HG03354 (cell line): ENCODE results near the gene RFC1.

Experiments
- ATAC-seq: cut with Tn5 transposase; IDR thresholded peaks from one replicate; pipeline ENCODE4 v1.9.1; 2021; ENCODE audit warnings: mild to moderate bottlenecking; ENCODE audit not compliant: unreplicated experiment, poor library complexity, severe bottlenecking

Gene RFC1

DNA sequence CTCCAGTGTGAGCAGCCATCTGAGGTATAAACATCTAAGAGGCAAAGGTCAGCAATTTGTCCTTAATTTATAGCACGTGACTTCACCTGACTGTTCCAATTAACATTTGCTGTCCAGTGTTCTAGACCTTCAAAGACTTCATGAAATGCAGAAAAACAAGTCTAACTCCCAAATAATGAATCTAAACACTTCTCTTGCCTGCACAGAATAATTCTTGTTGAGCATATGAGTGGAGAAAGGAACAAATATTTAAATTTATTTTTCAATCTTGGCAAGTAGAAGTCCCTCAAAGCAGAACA is 12.0 kb downstream of the RFC1 start:
- ATAC-seq: no peak

DNA sequence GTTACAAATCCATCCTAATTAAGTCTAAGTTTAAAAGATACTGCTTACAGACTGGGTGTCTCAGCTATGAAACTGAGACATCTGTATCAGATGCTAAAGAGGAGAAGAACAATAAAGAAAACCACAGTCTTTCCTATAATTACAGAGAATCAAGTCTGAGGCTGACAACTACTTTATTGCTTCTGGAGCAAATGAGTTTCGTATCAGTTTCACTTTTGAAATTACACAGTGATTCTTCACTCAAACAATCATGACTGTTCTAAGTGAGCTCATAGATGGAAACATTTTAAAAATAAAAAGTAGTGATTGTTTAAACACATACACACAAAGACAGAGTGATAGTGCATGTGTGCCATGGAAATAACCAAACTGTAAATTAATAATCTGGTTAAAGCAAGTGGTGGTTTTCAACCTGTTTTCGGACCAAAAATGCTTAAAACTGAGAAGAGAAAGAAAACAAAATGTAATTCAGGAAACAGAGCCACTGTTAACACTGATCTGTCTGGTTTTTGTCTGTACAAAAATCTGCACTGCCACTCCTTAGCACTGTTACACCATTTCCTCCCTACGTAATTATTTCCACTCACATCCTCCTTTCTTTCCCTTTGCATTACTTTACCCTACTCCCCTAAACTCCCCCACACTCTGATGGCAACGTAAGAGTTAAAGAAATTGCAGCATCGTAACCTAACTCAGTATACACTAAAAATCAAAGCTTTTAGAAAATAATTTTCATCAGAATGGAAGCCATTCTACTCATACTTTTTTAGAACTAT is 12.5 kb downstream of the RFC1 start:
- ATAC-seq: peak; percentile 86

DNA sequence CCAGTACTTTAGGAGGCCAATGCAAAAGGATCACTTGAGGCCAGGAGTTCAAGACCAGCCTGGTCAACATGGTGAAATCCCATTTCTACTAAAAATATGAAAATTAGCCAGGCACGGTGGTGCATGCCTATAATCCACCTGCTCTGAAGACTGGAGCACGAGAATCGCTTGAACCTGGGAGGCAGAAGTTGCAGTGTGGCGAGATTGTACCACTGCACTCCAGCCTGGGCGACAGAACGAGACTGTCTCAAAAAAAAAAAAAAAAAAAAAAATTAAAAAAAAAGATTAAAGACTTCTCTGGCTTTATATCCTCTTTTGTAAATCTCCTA is 13.0 kb downstream of the RFC1 start:
- ATAC-seq: peak; percentile 34

DNA sequence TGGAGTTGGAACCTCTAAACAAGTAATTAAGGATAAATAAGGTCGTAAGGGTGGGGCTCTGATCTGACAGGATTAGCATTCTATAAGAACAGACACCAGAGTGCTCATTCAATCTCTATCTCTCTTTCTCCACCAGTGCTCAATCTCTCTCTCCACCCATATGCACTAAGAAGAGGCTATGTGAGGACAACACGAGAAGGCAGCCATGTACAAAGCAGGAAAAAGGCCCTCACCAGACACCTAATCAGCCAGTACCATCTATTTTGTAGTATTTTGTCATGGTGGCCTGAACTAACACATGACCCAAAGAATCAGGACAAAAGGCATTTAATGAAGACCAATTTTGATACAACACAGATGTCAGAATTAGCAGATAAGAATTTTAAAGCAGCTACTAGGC is 16.8 kb downstream of the RFC1 start:
- ATAC-seq: no peak

DNA sequence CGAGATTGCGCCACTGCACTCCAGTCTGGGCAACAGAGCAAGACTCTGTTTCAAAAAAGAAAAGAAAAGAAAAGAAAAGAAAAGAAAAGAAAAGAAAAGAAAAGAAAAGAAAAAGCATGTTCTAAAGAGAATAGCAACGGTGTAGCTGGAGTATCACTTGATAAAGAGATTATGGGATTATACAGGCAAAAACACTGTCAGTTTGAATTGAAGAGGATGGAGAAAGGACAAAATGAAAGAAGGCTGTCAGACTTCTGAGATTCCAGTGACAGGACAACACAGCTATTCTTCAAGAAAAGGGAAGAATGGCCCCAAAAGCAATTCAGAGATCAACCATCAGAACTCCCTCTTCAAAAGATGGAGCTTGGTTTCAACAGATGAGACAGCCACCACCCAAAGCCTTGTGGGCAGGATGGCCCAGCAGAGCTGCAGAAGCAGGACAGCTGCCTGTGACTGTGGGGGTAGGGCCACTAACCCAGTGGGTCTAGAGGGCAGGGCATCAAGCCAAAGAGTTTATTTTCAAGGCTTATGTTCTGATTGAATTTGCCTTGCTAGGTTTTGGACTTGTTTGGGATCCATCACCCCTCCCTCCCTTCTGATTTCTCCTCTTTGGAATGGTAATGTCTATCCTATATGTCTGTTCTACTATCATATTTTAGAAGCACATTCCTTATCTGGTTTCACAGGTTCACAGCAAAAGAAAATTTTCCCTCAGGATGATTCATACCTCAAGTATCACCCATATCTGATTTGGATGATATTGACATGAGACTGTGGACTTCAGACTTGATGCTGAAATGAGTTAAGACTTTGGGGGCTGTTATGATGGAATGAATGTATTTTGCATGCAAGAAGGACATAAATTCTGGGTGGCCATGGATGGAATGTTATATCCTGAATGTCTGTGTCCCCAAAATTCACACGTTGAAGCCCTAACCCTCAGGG is 17.5 kb downstream of the RFC1 start:
- ATAC-seq: no peak

DNA sequence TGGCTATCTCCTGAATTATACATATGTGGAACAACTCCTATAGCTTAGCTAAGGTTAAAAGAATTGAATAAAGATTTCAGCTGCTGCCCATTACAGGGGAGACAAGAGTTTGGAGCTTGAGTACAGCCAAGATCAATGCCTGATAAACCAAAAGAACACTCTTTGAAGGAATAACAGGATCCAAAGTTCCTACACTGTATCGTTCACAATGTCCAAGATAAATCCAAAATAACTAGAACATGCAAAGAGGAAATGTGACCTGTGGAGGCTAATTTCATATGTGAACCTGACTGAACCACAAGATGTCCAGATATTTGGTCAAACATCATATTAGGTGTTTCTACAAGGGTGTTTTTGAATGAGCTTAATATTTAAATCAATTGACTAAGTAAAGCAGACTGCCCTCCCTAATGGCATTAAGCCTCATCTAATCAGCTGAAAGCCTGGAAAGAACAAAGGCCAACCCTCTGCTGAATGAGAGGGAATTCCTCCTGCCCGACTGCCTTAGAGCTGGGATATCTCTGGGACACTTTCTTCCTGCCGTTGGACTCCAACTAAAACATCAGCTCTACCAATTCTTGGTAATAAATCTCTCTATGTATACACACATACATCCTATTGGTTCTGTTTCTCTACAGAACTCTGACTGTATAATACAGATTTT is 19.2 kb downstream of the RFC1 start:
- ATAC-seq: no peak

DNA sequence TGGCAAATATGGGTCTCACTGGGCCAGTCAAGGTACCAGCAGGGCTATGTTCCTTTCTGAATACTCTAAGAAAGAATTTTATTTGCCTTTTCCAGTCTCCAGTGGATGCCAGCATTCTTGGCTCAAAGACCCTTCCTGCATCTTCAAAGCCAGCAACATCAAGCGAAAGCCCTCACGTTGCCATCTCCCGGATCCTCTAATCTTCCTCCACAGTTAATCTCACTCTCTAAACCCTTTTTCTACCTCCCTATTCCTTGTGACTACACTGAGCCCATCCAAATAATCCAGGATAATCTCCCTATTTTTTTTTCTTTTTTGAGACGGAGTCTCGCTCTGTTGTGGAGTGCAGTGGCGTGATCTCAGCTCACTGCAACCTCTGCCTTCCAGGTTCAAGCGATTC is 23.4 kb downstream of the RFC1 start:
- ATAC-seq: no peak

DNA sequence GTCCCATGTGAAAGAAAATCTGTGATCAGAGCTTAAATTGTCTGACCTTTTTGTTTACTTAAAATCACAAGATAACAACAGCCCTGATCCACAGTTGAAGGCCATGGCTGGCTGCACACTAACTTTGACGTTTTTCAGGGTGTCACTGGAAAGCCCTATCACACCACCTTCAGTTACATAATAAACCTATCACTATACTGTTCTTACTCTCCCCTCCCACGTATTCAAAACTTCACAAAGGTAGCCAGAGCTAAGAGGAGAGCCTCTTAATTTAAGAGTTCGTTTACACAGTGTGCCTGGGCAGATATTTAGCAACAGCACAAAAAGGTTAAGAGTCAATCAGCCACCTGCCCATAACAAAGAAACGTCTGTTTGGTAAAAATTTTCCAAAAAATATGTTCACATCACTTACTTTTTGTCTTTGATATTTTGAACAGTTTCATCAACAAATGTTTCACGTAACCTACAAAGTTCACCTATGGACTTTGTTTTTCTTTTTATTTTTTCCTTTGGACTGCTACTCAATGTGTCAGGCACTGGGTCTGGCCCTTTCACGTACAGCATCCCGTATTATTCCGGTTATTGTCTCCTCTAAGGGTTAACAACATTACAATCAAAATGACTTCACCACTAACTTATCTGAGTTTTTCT is 25.0 kb downstream of the RFC1 start:
- no peak for ATAC-seq

DNA sequence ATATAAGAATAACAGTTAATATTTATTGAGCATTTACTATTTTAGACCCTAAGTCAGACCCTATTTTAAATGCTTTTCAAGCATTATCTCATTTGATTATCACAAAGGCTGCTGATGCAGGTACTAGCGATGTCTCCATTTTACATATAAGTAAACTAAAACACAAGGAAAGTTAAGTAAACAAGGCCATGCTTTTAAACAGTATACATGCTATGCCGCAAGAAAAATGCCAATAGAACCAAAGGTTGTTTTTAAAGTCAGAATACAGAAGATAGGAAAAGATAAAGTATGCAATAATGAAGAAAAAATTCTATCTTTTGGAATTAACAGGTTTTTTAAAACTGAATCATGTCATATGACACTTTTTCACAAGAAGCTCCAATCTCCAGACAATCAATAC is 26.2 kb downstream of the RFC1 start:
- ATAC-seq: no peak

DNA sequence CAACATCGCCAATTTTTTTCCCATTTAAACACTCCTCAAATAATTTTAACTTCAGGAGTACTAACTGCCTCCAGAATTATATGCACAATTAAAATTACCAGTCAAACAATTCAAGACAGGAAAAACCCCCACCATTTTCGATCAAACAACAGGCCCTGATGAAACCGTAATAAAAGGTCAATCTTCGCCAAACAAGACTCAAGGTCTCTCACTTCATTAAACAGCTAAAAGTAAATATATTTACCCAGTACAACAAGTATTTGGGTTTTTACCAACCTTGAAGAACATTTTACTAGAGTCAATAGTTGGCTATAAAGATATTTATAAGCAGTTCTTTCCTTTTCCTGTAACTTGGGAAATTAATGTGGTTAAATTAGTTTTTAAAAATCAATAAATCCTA is 28.3 kb downstream of the RFC1 start:
- no peak for ATAC-seq

DNA sequence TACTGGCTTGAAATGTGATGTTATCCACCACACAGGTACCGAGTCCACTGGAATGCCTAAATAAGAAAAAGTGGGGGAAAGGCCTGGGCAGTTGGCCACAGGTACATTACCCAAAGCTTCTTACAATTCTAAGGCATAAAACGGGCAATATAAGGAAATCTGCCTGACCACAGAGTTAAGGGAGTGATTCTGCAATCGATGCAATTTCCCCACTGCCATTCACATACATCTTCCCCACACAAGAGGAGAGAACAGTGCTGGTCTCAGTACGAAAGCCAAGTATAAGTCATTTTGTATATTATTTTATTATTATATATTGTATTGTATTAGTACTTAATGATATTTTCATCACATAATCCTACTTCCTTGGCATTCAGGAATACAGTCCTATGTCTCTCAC is 30.6 kb downstream of the RFC1 start:
- no peak for ATAC-seq

DNA sequence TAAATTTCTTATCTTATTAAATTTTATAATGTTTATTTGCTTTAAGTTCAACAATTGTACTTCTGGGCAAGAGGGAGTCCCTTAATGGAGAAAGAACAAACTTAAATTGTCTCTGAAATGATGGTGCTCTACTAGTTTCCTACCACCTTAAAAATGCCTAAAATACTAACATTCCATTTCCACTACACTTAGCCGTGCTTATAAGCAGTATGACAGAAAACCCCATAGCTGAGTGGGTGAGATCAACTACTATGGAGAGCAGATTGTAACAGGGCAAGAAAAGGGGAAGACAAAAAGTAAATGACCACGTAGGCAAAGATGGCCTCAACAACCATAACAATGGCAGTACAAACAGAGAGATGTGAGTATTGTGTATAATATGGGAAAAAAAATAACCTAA is 35.0 kb downstream of the RFC1 start:
- no peak for ATAC-seq

DNA sequence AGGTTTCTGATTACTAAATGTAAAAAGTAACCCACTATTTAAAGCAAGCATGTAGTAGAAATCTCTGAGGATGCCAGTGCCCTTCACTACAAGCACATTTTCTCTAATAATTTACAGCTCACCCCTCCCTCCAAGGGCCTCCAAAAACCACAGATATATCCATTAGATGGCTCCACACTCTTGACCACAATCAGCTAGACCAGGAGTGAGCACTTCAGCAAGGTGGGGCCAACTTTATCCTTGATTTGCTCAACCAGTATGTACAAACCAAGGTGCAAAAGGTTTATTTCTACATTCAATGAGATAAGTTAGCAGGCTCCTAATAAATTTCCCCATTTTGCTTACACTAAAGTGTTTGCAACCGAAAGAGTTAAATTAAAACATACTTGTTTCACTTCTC is 35.8 kb downstream of the RFC1 start:
- ATAC-seq: no peak

DNA sequence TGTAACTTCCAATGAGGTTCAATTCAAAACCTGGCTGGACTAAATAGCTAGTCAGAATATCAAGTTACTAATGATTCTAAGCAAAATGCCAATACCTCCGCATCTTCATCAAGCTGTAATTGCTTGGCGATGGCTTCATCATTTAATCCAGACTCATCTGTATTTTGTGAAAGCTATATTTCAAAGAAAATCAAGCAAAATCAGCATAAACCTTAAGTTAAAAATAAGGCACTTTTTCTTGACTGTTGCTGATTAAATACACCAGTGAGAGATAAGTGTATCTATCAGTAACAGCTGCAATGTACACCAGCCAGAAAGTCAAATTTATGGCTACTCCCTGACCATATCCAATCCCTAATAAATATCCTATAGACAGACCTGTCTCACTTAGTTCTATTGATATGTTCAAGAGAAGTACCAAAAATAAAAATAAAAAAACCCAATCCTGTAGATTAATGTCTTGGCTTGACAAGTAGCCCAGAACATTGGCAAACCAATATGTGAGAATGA is 39.6 kb downstream of the RFC1 start:
- ATAC-seq: no peak

DNA sequence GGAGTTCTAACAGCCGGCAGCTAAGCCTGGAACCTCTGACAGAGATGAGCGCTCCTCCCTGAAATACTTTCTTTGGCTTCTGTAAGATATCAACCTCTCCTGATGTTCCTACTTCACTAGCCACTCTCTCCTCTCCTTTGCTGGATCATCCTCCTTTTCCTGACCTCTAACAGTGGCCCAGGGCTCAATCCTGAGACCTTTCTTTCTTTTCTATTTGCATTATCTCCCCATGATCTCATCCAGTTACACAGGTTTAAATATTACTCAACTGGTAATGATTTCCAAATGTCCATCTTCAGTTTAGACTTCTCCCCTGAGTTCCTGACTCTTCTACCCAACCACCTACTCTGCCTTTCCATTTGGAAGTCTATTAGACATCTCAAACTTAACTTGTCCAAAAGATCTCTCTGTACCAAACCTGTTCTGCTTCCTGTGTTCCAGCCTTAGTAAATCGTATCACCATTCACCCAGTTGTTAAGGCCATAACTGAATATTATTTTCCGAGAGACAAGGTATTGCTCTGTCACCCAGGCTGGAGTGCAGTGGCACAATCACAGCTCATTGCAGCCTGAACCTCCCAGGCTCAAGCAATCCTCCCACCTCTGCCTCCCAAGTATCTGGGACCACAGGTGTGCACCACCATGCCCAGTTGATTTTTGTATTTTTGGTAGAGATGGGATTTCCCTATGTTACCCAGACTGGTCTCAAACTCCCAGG is 41.1 kb downstream of the RFC1 start:
- ATAC-seq: no peak

DNA sequence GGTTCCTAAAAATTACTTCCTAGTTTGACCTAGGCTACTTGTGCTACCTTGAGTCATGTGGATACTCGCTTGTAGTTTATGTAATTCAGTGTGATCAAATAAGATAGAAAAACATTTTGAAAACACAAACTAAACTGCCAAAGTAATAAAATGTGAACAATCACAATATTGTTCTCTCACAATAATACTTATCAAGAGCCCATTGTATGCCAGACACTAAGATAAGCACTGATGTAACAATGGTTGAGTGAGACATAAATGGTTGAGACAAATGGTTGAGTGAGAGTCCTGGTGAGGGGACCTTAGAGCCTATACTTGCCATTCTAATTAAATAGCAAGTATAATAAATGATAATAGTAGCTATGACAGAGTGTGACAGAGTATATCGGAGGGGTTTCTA is 41.7 kb downstream of the RFC1 start:
- ATAC-seq: no peak

DNA sequence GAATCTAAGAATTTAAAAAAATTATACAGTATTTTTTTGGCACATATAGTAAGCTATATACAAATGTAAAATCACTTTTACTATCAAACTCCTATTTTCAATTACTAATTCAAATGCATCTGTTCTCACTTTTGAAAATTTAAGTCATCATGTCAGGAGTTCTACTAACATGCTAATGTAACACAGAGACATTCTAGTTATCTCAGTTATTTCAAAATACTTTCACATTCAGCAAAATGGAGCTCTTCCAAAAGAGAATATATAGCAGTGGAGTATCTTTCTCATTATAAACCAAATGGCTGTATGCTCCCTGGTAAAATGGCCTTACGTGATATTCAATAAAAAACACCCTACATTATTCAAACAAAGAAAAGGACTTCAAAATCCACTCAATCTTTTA is 42.3 kb downstream of the RFC1 start:
- ATAC-seq: no peak

DNA sequence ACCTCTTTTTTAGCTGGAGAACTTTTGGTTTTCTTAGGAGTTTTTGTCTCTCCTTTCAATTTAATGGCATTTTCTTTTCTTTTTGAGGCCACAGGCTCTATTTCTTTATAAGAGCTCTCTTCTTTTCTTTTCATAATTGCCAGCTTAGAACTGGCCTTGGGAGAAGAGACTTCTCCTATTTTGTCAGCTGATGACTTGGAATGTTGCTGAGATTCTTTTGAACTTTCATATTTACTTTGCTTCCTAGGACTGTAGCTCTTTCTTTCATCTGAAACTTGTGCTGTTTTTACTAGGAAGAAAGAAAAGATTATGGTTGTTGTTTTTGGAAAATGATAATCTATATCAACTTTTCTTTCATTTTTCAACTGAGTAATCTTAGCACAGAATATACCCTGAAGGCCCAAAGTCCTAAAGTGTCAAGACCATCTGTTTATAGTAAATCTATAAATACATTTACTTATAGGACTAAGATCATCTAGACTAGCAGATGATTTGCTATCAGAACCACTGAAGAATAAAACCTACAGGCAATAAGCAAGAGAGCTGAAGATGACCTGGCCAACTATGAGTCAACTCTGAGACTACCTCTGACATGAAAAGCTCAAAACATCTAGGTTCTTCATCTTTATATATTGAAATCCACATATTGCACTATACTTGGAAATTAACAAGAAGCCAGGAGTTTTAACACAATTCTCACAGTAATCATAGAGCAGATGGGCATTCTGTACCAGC is 45.6 kb downstream of the RFC1 start:
- ATAC-seq: no peak

DNA sequence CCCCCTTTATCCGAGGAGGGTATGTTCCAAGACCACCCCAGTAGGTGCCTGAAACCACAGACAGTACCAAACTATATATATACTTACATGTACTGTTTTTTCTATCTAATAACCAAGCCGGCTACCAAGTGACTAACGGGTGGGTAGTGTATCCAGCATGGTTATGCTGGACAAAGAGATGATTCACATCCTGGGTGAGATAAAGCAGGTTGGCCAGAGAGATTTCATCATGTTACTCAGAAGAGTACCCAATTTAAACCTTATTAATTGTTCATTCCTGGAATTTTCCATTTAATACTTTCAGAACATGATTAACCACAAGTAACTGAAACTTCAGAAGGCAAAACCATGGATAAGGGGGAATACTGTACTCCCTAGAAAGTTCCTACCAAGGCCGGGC is 46.5 kb downstream of the RFC1 start:
- ATAC-seq: no peak
